ENCODE measurements around the gene SNAPC2.
"Not testable (repeated sequence)": the region's sequence is repeated elsewhere in the genome, so short reads cannot be mapped to it uniquely, and the experiment has no call there.

SNAPC2 gene

GRCh38 chr19:7888826-7889217 lies 31.3 kb upstream of the SNAPC2 start:
- no peak for DNase-seq

- DNase-seq = not testable (repeated sequence)
These were observed 26.6 kb upstream of the SNAPC2 start for GRCh38 chr19:7893362-7894101.

GRCh38 chr19:7894612-7895309 lies 25.4 kb upstream of the SNAPC2 start:
- no peak for DNase-seq

GRCh38 chr19:7895565-7895964 lies 24.6 kb upstream of the SNAPC2 start:
- DNase-seq = no peak

GRCh38 chr19:7897292-7897691 lies 22.8 kb upstream of the SNAPC2 start:
- no peak for DNase-seq

- DNase-seq = no peak
These were observed 21.2 kb upstream of the SNAPC2 start for GRCh38 chr19:7898967-7899366.

- no peak for DNase-seq
These were observed 20.3 kb upstream of the SNAPC2 start for GRCh38 chr19:7899751-7900378.

- DNase-seq = no peak
These were observed 19.7 kb upstream of the SNAPC2 start for GRCh38 chr19:7900401-7900870.

- DNase-seq = no peak
These were observed 19.2 kb upstream of the SNAPC2 start for GRCh38 chr19:7900931-7901330.

GRCh38 chr19:7901337-7901736 lies 18.8 kb upstream of the SNAPC2 start:
- no peak for DNase-seq

- DNase-seq = no peak
These were observed 17.3 kb upstream of the SNAPC2 start for GRCh38 chr19:7902796-7903243.

- DNase-seq = peak; percentile 100
These were observed 16.7 kb upstream of the SNAPC2 start, which contains the start of gene MAP2K7 for GRCh38 chr19:7903244-7904073. Gene MAP2K7 (plus strand): TSS chr19:7903877. CDS start chr19:7903945, 68 bp downstream.

GRCh38 chr19:7904074-7905020 lies 15.8 kb upstream of the SNAPC2 start:
- no peak for DNase-seq

- DNase-seq = no peak
These were observed 14.9 kb upstream of the SNAPC2 start for GRCh38 chr19:7905268-7905667.

GRCh38 chr19:7905859-7906258 lies 14.3 kb upstream of the SNAPC2 start:
- DNase-seq = no peak

GRCh38 chr19:7907122-7907521 lies 13.0 kb upstream of the SNAPC2 start:
- no peak for DNase-seq

- DNase-seq = no peak
These were observed 12.6 kb upstream of the SNAPC2 start for GRCh38 chr19:7907544-7907943.

- no peak for DNase-seq
These were observed 11.9 kb upstream of the SNAPC2 start for GRCh38 chr19:7908078-7908699.

- no peak for DNase-seq
These were observed 11.2 kb upstream of the SNAPC2 start for GRCh38 chr19:7908742-7909461.

GRCh38 chr19:7909471-7910067 lies 10.6 kb upstream of the SNAPC2 start:
- no peak for DNase-seq

All from activated CD8-positive, alpha-beta memory T cell treated with anti-CD3 and anti-CD28 coated beads, Interleukin-2, amount 50 U/mL, for 48 hours (primary cell).